AG04449 (cell line): ENCODE results near the gene ATMIN.

Experiments used
- CTCF ChIA-PET: fragments of 350-600 bp; formaldehyde crosslinking; extraction: SDS; loops from one replicate; lab custom pipeline; 2021; ENCODE audit warnings: antibody characterized with exemption; lab: Yijun Ruan, JAX
- POLR2A ChIA-PET: fragments of 400-600, 350-600 bp; formaldehyde crosslinking; extraction: SDS; loops from one replicate; lab custom pipeline; 2020; ENCODE audit warnings: antibody characterized with exemption, inconsistent platforms; lab: Yijun Ruan, JAX
- DNase-seq: peaks from one replicate; pipeline ENCODE4 v3.0.0-alpha.2; 2010; ENCODE audit warnings: low read depth, low spot score
- H3K4me3 ChIP-seq: 2 replicates; pipeline ENCODE4 v1.5.1; 2011; ENCODE audit warnings: low read depth, mild to moderate bottlenecking, control low read depth, low read length
- CTCF ChIP-seq: IDR thresholded peaks from one replicate; pipeline ENCODE4 v1.5.1; 2011; ENCODE audit warnings: mild to moderate bottlenecking, moderate library complexity, low read length, control low read depth, inconsistent platforms; ENCODE audit not compliant: insufficient read depth; ENCODE audit errors: missing control alignments

ATMIN gene

GRCh38 chr16:81095953-81096714 is 60.5 kb downstream of the ATMIN start, which contains the start of gene GCSH:
Gene GCSH (minus strand): TSS chr16:81096395. CDS start chr16:81096278, 117 bp downstream.
- DNase-seq: peak; percentile 87
- POLR2A ChIA-PET: no interaction called here

DNA sequence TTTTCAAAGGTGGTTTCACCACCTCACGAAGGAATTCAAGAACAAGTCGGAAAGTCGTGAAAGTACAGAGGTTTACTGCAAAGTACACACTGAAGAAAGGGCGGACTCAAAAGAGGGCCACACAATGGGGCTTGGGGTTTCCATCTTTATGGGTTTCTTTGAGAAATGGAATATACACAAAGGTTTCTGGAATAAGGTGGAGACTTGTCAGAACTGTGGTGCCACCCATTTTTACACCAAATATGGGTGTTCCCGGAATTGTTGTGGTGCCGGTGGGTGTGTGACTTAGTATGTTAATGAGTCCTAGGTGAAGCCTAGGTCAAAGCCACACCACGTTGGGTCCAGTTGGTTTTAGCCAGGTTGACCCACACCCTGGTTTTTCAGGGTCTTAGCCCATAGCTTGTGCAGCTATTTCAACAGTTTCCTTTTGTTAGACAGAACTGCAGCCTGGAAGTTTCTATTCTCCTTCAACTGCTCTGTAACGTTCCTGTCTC is 61.1 kb downstream of the ATMIN start:
- no peak for TF ChIP-seq CTCF
- peak overlapping the region; percentile 36 for H3K4me3 ChIP-seq
- no peak for DNase-seq
- ChIA-PET CTCF (no interaction called here), POLR2A (no interaction called here)

More at GRCh38 chr16:81095953-81096714, 60.5 kb downstream of the ATMIN start, which contains the start of gene GCSH:
- no peak for TF ChIP-seq CTCF
- CTCF ChIA-PET: no interaction called here
- peak within 1 kb of the TSS; percentile 75 for H3K4me3 ChIP-seq
